ENCODE measurements around the gene GALNT13. TPM values are rescaled to one million over a fixed set of nuclear protein-coding genes. Genes with fewer than 3 reads are reported as not detected.
A peak's percentile ranks its signal among the peaks of the same experiment; 100 is the strongest.

GALNT13 gene
- polyA plus RNA-seq, 2 of the 4 experiments (the other 2 are of a cell fraction), result 12.1 to 15.6 TPM

DNA sequence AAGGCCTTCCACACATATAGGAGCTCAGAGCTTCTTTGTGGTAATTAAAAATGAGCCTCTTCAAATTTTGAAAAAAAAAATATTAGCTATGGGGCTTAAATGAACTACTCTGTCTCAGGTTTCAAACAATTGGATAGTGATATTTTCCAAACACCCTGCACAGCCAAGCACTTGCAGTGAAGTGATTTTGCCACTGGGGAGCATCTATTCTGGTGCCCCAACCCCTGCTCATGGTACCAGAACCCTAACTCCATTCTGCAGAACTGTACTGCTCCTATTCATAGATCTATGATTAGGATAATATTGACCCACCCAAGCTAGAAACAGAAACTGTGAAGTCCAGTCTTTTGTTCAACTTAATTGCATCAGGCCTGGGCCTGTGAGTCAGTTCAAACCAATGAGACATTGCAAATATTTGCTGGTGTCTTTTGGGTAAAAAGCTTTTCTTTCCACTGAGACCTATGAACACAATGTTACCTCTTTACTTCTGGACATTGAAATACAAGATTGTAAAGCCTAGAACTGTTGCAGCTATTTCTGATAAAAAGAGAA lies 324.0 kb downstream of the GALNT13 start (continued):
- TF ChIP-seq ELK1 (IDR thresholded peaks at IDR 0.05; ENCODE audit: low read depth, low read length) (no peak), REST (IDR thresholded peaks at IDR 0.05) (no peak), ATOH8 (CRISPR knock-in tag; IDR thresholded peaks at IDR 0.05; ENCODE audit: low read depth) (no peak), MYC (IDR thresholded peaks at IDR 0.05; ENCODE audit: borderline replicate concordance, low read length) (no peak), ZFP36 (IDR thresholded peaks at IDR 0.05; ENCODE audit: borderline replicate concordance, partially characterized antibody) (no peak), HEYL (CRISPR knock-in tag; IDR thresholded peaks at IDR 0.05) (no peak), EP300 (IDR thresholded peaks at IDR 0.05) (no peak), MAZ (IDR thresholded peaks at IDR 0.05; ENCODE audit: borderline replicate concordance, low read depth, low read length) (no peak), POLR2A (IDR thresholded peaks at IDR 0.05; ENCODE audit: low read length) (no peak), CEBPB (IDR thresholded peaks at IDR 0.05) (peak in 1 of 2 experiments; percentile 56; a peak in 1 of 4 replicates), HOXA7 (CRISPR knock-in tag; IDR thresholded peaks at IDR 0.05) (no peak), NPAS2 (CRISPR knock-in tag; IDR thresholded peaks at IDR 0.05; ENCODE audit: borderline replicate concordance) (no peak), RCOR1 (IDR thresholded peaks at IDR 0.05; ENCODE audit: low read depth, low read length) (no peak), MAFK (IDR thresholded peaks at IDR 0.05; ENCODE audit: partially characterized antibody) (no peak), RAD21 (conservative IDR thresholded peaks at IDR 0.05 in 1 of 2, IDR thresholded peaks at IDR 0.05 in 1 of 2) (peak in 1 of 2 experiments; percentile 10; a peak in 1 of 5 replicates), CHD4 (IDR thresholded peaks at IDR 0.05; ENCODE audit: borderline replicate concordance) (no peak), MAX (IDR thresholded peaks at IDR 0.05) (no peak)
- TF ChIP-seq, protein P1, sequence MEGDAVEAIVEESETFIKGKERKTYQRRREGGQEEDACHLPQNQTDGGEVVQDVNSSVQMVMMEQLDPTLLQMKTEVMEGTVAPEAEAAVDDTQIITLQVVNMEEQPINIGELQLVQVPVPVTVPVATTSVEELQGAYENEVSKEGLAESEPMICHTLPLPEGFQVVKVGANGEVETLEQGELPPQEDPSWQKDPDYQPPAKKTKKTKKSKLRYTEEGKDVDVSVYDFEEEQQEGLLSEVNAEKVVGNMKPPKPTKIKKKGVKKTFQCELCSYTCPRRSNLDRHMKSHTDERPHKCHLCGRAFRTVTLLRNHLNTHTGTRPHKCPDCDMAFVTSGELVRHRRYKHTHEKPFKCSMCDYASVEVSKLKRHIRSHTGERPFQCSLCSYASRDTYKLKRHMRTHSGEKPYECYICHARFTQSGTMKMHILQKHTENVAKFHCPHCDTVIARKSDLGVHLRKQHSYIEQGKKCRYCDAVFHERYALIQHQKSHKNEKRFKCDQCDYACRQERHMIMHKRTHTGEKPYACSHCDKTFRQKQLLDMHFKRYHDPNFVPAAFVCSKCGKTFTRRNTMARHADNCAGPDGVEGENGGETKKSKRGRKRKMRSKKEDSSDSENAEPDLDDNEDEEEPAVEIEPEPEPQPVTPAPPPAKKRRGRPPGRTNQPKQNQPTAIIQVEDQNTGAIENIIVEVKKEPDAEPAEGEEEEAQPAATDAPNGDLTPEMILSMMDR (IDR thresholded peaks at IDR 0.05), result 0 out of 3 replicates have a peak, but pooled peaks have one; percentile 9
- TF ChIP-seq, protein P2, sequence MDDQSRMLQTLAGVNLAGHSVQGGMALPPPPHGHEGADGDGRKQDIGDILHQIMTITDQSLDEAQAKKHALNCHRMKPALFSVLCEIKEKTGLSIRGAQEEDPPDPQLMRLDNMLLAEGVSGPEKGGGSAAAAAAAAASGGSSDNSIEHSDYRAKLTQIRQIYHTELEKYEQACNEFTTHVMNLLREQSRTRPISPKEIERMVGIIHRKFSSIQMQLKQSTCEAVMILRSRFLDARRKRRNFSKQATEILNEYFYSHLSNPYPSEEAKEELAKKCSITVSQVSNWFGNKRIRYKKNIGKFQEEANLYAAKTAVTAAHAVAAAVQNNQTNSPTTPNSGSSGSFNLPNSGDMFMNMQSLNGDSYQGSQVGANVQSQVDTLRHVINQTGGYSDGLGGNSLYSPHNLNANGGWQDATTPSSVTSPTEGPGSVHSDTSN (IDR thresholded peaks at IDR 0.05), result no peak
